Activated T-cell treated with anti-CD3 and anti-CD28 coated beads, Interleukin-2, amount 50 U/mL, for 48 hours (primary cell): ENCODE results near the gene B4GALT3.

Source experiments
- DNase-seq, 2 experiments: peaks; one replicate each; pipeline ENCODE4 v3.0.0-alpha.2; 2020

B4GALT3 gene

GRCh38 chr1:161185282-161185682 lies 8.0 kb upstream of the B4GALT3 start:
- DNase-seq = peak; percentile 72 to 73

GRCh38 chr1:161182214-161182613 lies 4.9 kb upstream of the B4GALT3 start:
- DNase-seq = peak; percentile 73

GRCh38 chr1:161180639-161181038 lies 3.3 kb upstream of the B4GALT3 start:
- no peak for DNase-seq

GRCh38 chr1:161179698-161180097 lies 2.4 kb upstream of the B4GALT3 start:
- DNase-seq = no peak

DNA sequence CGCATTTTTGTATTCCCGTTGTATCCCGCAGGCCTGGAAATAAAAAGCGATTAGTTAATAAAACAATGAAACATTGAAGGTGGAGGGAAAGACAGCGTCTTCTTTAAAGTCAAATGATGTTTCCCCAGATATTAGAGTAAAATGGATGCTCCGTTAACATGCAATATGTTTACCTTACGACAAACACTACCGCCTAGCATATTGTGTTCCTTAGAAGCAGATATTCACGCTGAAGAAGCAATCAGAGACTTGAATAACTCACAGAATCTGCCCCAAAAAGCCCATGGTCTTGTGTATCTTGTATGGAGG lies 583 bp upstream of the B4GALT3 start:
- no peak for DNase-seq

- DNase-seq = no peak
Measured at GRCh38 chr1:161176468-161177111, 717 bp downstream of the B4GALT3 start.

DNA sequence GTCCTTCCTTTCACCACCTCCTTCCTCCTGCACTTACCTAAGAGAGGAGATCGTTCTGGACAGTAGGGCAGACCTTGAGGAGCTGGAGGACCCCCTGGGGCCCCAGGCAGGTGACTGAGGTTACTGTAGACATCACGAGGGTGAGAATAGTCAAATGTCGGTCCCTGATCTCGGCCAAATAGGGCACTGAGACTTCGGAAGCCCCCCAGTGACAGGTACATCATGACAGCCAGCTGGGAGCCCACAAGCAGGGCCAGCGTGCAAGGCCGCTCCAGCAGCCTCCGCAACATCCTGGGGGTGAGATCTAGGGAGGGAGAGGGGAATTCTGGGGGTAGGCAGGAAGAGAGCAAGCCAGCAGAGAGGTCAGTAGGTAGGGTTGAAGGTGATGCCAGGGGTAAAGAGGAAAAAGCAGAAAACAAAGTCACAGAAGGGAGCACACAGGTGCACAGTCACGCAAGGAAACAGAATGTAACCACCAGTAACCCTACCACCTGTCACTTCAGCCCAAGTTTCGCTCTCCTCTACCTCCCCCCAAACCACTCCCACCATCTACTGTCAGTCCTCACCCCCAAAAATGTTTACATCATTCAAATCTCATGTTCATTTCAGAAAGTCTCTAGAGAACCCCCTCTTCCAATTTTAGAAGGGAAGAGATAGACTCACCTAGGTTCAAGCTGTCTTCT lies 1.4 kb downstream of the B4GALT3 start:
- no peak for DNase-seq

- no peak for DNase-seq
Measured at GRCh38 chr1:161174911-161175310, 2.4 kb downstream of the B4GALT3 start.

DNA sequence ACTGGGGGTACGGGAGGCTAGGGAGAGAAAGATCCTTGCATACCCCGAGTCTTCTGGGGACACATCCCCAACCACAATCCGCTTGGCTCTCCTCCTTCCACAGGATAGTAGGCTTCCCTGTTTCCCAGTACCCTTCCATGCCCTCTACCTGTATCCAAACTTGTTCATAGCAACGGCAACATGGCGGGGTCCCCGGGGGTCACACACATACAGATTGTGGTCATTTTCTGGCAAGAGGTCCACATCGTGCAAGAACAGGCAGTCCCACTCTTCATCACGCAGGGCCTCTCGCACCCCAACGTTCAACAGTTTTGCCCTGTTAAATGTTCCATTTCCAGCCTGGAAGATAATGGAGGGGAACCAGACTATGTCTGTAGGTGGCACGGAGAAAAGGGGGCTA lies 3.6 kb downstream of the B4GALT3 start:
- DNase-seq = no peak

DNA sequence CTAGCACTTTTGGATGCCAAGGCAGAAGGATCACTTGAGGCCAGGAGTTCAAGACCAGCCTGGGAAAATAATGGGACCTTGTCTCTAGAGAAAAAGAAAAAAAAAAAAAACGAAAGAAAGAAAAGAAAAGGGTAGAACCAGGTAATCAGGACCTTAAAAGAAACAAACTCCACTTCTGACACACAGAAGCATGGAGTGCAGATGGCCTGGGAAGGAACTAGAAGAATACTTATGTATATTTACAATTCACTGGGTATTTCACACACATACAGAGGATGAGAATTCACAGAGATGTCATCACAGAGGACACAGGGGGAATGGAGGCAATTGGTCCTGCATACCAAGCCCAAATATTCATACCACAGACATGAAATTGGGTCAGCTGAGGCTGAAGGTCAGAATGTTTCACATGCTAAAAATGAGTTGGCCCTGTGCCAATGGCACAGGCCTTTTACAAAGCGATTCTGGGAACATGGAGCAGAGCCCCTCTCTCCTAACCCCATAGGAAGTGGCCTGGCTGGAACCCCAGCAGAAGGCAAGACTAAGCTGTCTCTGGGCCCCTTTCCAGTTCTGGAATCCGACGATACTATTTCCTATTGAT lies 4.4 kb downstream of the B4GALT3 start:
- DNase-seq = no peak

GRCh38 chr1:161172349-161172748 lies 5.0 kb downstream of the B4GALT3 start:
- no peak for DNase-seq

- no peak for DNase-seq
Measured at GRCh38 chr1:161171696-161172095, 5.6 kb downstream of the B4GALT3 start.

DNA sequence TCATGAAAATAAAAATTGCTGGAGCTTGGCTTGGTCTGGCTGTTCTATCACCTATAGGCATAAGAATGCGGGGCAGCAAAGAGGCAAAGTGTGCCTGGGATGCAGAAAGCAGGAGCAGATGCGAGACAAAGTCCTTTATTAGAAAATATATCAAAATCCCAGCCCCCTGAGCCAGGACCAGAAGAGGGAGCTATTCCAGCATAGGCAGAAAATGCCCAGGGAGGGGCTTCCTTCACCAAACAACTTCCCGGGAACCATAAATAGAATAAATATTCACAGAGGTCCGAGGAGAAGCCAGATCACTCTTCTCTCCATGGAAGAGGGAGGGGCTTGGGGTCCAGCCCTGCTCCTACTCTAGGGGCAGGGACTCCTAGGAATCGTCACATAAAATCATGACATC lies 6.1 kb downstream of the B4GALT3 start:
- no peak for DNase-seq

DNA sequence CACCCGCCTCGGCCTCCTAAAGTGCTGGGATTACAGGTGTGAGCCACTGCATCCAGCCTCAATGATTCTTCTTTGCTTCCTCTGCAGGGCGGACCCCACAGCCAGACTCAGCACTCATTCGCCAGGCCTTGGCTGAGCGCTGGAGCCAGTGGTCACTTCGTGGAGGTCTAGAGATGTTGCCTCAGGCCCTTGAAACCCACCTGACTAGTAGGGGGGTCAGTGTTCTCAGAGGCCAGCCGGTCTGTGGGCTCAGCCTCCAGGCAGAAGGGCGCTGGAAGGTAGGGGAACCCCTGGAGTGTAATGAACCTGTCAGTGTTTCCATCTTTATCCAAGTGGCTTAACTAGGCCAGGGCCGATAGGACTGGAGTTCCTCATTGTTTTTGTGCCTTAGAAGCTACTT lies 8.4 kb downstream of the B4GALT3 start:
- DNase-seq = no peak

- peak in 1 of 2 experiments; percentile 44 for DNase-seq
Measured at GRCh38 chr1:161166669-161167548, 10.4 kb downstream of the B4GALT3 start.

DNA sequence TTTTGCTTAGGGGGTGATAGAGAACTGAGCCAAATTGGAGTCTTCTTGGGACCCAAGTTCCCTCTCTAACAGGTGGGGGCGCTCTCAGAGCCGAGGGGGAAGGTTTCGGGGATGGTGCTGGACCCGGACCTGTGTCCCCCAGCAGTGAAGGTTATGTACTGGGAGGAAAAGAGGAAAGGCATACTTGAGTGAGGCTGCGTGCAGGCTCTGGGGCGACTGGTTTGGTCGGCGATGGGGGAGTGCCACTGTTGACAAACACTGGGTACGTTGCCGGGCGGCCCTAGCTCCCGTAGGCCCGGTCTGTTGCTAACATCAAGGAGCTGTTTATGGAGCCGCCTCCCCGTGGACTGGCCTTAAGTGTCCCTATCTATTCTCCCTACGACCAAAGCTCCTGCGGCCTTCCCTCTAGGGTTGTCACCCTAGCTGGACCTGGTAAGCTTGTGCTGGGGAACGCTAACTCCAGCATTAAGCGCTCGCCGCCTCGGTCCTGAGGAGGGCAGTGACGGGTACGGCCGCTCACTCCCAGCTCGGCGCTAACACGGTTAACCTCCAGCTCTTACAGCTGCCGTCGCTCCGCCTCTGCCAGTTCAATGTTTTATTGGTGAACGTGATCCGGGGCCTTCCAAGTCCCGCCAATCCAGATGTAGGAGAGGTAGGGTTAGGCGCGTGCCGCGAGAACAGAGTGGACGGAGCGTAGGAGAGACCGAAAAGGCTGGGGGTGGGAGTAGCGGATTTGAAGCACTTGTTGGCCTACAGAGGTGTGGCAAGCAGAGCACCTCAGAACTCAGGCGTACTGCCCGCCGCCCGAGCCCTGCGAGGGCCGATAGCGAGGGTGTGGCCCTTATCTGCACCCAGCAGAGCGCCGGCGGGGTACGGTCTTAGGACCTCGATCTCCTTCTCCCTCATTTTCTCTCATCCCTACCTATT lies 11.3 kb downstream of the B4GALT3 start, which contains the start of gene PPOX:
PPOX (plus strand) TSS at position 685 of the 927 bp plus-strand sequence. CDS start 422 bp downstream, outside the sequence.
- peak; percentile 92 to 94 for DNase-seq

DNA sequence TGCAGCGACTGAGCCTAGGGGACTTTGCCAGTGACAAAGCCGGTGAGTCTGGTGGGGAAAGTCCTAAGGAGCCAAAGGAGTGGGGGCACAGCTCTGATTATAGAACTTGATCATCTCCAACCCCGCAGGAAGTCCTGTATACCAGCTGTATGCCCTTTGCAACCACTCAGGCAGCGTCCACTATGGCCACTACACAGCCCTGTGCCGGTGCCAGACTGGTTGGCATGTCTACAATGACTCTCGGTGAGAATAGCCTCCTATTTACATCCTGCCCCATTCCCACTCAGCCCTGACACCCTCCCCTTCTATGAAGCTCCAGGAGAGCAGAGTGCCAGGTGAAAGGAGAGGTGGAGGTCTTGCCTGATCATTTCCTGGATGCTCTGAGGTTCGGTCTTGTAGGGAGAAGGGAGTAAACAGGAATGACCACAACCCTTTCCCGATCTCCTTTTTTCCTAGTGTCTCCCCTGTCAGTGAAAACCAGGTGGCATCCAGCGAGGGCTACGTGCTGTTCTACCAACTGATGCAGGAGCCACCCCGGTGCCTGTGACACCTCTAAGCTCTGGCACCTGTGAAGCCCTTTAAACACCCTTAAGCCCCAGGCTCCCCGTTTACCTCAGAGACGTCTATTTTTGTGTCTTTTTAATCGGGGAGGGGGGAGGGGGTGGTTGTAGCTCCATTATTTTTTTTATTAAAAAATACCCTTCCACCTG lies 12.3 kb downstream of the B4GALT3 start:
- no peak for DNase-seq

GRCh38 chr1:161163793-161164192 lies 13.5 kb downstream of the B4GALT3 start:
- no peak for DNase-seq

- DNase-seq = no peak
Measured at GRCh38 chr1:161162806-161163205, 14.5 kb downstream of the B4GALT3 start.

DNA sequence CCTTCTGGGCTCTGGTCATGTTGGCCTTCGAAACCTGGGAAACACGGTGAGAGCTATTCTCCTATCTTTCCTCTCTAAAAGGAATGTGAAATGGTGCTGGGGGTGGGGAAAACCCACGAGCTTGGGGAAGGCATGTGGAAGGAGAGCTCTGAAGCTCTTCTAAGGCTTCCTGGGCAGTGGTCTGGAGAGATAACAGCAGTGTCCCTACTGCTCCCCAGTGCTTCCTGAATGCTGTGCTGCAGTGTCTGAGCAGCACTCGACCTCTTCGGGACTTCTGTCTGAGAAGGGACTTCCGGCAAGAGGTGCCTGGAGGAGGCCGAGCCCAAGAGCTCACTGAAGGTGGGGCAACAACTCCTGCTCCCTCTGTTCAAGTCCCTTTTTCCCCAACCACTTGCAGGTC lies 15.3 kb downstream of the B4GALT3 start:
- no peak for DNase-seq

DNA sequence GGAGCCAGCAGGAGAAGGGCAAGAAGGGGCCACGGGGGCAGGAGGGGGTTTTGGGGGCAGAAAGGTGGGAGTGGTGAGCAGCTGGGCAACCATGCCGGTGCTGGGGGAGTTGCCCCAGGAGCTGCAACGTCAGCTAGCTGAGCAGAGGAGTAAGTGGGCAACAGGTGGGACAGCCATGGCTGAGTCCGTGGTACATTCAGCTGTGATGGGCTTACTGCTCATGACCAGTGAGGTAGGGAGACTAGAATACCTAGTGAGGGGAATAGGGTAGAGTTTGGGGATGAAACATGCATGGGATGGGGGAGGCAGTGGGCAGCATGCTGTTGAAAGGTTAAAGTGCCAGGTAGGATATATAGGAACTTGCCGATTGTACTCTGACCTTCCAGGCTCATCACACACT lies 15.7 kb downstream of the B4GALT3 start:
- DNase-seq = no peak
